ENCODE results near the gene UCN2. TPM values are rescaled to one million over a fixed set of nuclear protein-coding genes. Genes with fewer than 3 reads are reported as not detected.

Gene UCN2
- total RNA-seq, 1 donor, result 0.54 TPM

GRCh38 chr3:48543271-48543866, 20.2 kb downstream of the UCN2 start:
- H3K4me3 ChIP-seq (ENCODE audit: low read depth, low read length), result no peak overlapping the region
- TF ChIP-seq CTCF (IDR thresholded peaks at IDR 0.05; ENCODE audit: insufficient read depth, low read length), result no peak
- no peak for DNase-seq (ENCODE audit: low read depth)

GRCh38 chr3:48538451-48538850, 25.1 kb downstream of the UCN2 start:
- no peak for DNase-seq (ENCODE audit: low read depth)
- H3K4me3 ChIP-seq (ENCODE audit: low read depth, low read length), result no peak overlapping the region
- no peak for TF ChIP-seq CTCF (IDR thresholded peaks at IDR 0.05; ENCODE audit: insufficient read depth, low read length)

GRCh38 chr3:48536785-48537184, 26.8 kb downstream of the UCN2 start:
- DNase-seq (ENCODE audit: low read depth), result no peak
- H3K4me3 ChIP-seq (ENCODE audit: low read depth, low read length), result no peak overlapping the region
- no peak for TF ChIP-seq CTCF (IDR thresholded peaks at IDR 0.05; ENCODE audit: insufficient read depth, low read length)

- DNase-seq (ENCODE audit: low read depth), result no peak
- TF ChIP-seq CTCF (IDR thresholded peaks at IDR 0.05; ENCODE audit: insufficient read depth, low read length), result no peak
- no peak overlapping the region for H3K4me3 ChIP-seq (ENCODE audit: low read depth, low read length)
Measured at GRCh38 chr3:48536116-48536515, 27.5 kb downstream of the UCN2 start.

GRCh38 chr3:48535578-48535977, 28.0 kb downstream of the UCN2 start:
- TF ChIP-seq CTCF (IDR thresholded peaks at IDR 0.05; ENCODE audit: insufficient read depth, low read length), result no peak
- DNase-seq (ENCODE audit: low read depth), result no peak
- no peak overlapping the region for H3K4me3 ChIP-seq (ENCODE audit: low read depth, low read length)

GRCh38 chr3:48532977-48533337, 30.6 kb downstream of the UCN2 start:
- H3K4me3 ChIP-seq (ENCODE audit: low read depth, low read length), result no peak overlapping the region
- no peak for DNase-seq (ENCODE audit: low read depth)
- TF ChIP-seq CTCF (IDR thresholded peaks at IDR 0.05; ENCODE audit: insufficient read depth, low read length), result no peak
